GM12873 (cell line): Measurements from ENCODE around the gene ASMTL.

ENCODE experiments used
- TF ChIP-seq, protein P1 (sequence below): IDR thresholded peaks from 2 replicates; pipeline ENCODE4 v1.5.1; 2012; ENCODE audit warnings: low read depth, mild to moderate bottlenecking, moderate library complexity, low read length, control low read depth; ENCODE audit not compliant: insufficient read depth; ENCODE audit errors: missing control alignments

The ASMTL gene

DNA sequence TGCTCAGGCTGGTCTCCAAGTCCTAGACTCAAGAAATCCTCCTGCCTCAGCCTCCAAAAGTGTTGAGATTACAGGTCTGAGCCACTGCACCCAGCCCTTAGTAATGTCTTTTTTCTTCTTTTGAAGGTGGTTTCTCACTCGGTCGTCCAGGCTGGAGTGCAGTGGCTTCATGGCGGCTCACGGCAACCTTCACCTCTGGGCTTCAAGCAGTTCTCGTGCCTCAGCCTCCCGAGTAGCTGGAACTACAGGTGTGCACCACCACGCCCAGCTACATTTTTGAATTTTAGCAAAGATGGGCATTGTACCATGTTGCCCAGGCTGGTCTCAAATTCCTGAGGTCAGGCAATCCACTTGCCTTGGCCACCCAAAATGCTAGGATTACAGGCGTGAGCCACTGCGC lies 32.3 kb upstream of the ASMTL start:
- TF ChIP-seq, protein P1, sequence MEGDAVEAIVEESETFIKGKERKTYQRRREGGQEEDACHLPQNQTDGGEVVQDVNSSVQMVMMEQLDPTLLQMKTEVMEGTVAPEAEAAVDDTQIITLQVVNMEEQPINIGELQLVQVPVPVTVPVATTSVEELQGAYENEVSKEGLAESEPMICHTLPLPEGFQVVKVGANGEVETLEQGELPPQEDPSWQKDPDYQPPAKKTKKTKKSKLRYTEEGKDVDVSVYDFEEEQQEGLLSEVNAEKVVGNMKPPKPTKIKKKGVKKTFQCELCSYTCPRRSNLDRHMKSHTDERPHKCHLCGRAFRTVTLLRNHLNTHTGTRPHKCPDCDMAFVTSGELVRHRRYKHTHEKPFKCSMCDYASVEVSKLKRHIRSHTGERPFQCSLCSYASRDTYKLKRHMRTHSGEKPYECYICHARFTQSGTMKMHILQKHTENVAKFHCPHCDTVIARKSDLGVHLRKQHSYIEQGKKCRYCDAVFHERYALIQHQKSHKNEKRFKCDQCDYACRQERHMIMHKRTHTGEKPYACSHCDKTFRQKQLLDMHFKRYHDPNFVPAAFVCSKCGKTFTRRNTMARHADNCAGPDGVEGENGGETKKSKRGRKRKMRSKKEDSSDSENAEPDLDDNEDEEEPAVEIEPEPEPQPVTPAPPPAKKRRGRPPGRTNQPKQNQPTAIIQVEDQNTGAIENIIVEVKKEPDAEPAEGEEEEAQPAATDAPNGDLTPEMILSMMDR: no peak

DNA sequence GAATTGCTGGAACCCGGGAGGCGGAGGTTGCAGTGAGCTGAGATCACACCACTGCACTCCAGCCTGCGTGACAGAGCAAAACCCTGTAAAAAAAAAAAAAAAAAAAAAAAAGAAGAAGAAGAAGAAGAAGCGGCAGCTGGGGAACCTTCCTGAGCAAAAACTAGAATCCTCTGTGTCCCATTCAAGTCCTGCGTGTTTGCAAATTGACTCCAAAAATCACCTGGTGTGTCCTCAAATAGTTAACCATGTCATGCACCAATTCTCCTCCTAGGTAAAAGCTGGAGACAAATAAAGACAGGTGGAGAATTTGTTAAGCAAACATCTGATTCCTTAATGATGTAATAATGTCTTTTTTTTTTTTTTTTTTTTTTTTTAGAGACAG lies 31.9 kb upstream of the ASMTL start:
- TF ChIP-seq, protein P1: no peak

DNA sequence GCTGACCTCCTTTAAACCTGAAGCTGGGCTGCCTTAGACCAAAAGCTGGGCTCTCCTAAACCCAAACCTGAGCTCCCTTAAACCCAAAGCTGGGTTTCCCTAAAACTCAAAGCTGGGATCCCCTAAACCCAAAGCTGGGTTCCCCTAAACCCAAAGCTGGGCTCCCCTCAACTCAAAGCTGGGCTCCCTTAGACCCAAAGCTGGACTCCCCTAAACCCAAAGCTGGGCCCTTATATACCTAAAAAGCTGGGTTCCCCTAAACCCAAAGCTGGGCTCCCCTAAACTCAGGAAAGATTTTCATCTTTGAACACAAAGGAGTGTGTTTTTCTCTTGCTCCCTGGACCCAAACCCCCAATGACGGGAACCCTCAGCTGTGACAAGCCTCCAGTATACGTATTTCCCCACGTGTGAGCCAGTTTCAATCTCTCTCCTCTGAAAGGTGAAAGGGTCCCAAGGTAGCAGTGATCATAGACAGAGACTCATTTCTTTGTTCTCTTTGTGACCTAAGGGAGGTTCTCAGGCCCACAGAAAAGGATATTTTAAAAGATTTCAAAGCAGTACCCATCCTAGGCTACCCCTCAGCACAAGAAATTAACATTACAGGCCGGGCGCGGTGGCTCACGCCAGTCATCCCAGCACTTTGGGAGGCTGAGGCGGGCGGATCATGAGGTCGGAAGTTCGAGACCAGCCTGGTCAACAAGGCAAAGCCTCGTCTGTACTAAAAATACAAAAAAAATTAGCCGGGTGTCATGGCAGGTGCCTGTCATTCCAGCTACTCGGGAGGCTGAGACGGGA lies 31.3 kb upstream of the ASMTL start:
- TF ChIP-seq, protein P1: no peak

DNA sequence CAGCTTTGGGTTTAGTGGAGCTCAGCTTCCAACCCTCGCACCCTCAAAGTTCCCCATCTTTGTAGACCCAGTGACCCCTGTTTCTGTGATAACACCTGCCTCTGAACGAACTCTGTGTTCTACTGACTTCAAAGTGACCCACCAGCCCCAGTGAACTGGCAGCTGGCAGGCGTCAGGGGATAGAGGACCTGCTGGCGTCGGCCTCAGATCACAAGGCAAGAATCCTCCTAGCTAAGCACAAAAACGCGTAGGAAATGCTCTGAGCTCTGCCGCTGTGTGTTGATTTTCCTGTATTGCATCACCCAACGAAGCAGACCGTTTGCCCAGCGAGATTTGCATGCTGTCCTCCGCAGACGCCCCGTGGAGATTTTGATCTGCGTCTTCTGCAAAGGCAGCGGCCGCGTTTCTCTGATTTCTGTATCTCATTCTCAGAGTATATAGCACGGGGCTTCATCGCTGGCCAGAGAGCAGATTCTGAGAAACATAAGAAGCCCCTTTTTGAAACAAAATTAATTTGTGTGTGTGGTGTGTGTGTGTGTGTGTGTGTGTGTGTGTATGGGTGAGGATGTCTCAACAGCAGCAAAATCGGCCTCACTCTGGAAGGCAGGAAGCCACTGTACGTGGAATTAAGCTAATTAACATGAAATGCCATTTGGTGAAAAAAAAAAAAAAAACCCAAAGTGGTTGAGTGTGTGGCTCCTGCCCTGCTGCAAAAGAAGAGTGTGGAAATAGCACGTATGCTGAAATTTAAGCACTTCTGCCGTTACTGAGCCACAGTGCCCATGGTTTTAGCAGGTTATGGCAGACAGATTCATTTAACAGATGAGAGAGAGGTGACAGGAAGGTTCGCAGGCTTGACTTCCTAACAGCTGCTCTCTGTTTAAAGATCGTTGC lies 29.2 kb upstream of the ASMTL start:
- TF ChIP-seq, protein P1: peak; percentile 33

DNA sequence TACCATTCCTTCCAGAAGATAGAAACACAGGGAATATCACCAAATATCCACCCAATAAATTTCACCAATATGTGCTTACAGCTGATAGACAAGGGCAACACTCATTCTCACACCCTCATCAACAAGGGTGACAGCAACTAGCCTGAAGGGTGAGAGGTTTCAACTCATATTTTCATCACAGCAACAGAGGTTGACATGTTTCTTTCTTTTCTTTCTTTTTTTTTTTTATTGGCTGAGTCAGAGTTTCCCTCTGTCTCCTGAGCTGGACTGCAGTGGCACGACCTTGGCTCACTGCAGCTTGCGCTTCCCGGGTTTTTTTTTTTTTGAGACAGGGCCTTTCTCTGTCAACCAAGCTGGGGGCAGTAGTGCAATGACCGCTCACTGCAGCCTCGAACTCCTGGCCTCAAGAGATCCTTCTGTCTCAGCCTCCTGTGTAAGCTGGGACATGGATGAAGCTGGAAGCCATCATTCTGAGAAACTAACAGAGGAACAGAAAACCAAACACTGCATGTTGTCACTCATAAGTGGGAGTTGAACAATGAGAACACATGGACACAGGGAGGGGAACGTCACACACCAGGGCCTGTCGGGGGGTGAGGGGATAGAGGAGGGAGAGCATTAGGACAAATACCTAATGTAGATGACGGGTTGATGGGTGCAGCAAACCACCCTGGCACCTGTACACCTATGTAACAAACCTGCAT lies 27.5 kb upstream of the ASMTL start:
- TF ChIP-seq, protein P1: no peak

DNA sequence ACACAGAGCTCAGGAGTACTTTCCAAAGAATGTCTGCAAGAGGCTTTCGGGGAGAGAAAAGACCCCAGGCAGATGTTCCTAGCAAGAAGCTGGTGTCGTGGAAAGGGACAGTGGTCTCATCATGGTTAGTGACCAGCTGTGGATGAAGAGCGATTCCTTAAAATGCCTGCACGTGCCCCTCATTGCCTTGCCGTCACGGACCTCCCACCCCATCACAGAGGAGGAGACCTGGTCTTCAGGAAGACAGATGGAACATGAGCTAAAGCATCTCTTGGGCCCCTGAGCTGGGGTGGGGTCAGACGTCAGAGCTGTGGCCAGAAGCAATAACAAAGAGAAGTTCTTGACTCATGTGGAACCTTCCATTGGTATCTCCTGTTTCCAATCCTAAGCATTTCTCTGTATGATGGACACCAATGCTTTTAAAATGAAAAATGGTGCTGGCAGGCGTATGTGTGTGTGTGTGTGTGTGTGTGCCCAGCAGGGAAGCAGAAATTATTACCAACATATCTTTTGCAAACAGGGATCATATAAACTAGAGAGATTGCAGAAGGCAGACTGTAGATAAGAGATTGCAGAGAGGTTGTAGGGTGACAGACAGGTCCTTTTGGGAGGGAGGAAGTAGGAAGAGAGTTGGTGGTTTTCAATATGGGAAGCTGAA lies 25.2 kb upstream of the ASMTL start:
- TF ChIP-seq, protein P1: no peak
